Fibroblast of villous mesenchyme (primary cell): ENCODE measurements around the gene LRRTM4. TPM values are rescaled to one million over a fixed set of nuclear protein-coding genes. Genes with fewer than 3 reads are reported as not detected.

Experiments used
- DNase-seq: peaks from one replicate; pipeline ENCODE4 v3.0.0-alpha.2; 2010; ENCODE audit warnings: low read depth
- H3K4me3 ChIP-seq: 2 replicates; pipeline ENCODE4 v1.5.1; 2011; ENCODE audit warnings: low read depth, mild to moderate bottlenecking, low read length
- total RNA-seq: library from RNA; depleted of rRNA; stranded (reverse); fragments of >200 nt; gene quantifications from 2 replicates; pipeline ENCODE4 v1.2.3, GENCODE V29; 2012
- TF ChIP-seq, protein P1 (sequence below): IDR thresholded peaks from 2 replicates; pipeline ENCODE4 v1.5.1; 2012; ENCODE audit warnings: low read depth, mild to moderate bottlenecking, low read length; ENCODE audit not compliant: insufficient read depth

LRRTM4 gene
- total RNA-seq, 1 donor: not detected

DNA sequence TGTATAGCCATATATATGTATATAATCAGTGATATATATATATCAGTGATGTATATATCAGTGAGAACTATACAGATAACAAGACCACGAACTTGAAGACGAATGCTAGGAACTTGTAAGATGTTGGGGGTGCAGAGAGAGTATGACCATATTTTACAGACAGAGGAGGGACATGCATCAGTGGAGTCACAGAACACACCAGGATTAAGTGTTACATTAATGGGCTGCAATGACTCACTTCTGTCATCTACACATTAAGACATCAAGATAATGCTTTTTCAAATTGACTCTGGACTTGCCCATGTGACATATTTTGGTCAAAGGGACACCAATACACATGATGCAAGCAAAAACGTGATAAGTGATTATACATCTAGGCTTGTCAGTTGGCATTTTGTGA, 501.0 kb downstream of the LRRTM4 start:
- no peak overlapping the region for H3K4me3 ChIP-seq
- no peak for DNase-seq
- TF ChIP-seq, protein P1, sequence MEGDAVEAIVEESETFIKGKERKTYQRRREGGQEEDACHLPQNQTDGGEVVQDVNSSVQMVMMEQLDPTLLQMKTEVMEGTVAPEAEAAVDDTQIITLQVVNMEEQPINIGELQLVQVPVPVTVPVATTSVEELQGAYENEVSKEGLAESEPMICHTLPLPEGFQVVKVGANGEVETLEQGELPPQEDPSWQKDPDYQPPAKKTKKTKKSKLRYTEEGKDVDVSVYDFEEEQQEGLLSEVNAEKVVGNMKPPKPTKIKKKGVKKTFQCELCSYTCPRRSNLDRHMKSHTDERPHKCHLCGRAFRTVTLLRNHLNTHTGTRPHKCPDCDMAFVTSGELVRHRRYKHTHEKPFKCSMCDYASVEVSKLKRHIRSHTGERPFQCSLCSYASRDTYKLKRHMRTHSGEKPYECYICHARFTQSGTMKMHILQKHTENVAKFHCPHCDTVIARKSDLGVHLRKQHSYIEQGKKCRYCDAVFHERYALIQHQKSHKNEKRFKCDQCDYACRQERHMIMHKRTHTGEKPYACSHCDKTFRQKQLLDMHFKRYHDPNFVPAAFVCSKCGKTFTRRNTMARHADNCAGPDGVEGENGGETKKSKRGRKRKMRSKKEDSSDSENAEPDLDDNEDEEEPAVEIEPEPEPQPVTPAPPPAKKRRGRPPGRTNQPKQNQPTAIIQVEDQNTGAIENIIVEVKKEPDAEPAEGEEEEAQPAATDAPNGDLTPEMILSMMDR: no peak

DNA sequence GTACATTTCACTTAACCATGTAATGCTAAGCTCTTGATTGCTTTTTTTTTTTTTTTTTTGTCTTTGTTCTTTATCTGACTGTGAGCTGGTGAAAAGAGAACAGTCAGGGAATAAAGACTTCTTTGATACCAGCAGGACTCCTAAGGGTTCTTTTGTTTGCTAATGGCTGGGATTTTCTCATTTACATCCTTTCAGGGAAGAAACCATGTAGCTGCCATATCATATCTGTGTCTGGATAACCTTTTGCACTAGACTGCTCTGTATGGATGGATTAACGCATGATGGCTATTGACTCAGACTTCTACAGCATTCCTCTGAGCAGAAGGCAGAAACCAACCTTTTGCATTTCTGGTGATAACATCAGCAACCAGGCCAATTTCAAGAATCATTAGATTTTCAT, 504.0 kb downstream of the LRRTM4 start:
- no peak for DNase-seq
- TF ChIP-seq, protein P1: no peak
- no peak overlapping the region for H3K4me3 ChIP-seq

DNA sequence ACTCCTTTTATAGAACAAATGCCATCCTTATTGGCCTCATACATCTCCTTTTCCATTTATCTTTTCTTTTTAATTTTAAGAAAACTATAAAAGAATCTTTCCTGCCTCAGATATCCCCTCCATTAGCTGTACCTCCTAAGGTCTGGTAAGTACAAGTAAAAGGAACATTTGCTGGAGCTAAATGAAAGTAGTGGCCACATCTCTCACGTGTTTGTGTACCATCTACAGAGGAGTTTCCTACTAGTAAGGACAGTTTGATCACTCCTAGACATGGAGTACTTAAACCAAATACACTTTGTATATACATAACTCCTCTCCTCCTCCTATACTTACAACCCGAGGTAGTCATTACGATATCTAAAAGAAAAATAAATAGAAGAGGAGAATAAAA, 504.8 kb downstream of the LRRTM4 start:
- H3K4me3 ChIP-seq: no peak overlapping the region
- DNase-seq: no peak
- TF ChIP-seq, protein P1: no peak

DNA sequence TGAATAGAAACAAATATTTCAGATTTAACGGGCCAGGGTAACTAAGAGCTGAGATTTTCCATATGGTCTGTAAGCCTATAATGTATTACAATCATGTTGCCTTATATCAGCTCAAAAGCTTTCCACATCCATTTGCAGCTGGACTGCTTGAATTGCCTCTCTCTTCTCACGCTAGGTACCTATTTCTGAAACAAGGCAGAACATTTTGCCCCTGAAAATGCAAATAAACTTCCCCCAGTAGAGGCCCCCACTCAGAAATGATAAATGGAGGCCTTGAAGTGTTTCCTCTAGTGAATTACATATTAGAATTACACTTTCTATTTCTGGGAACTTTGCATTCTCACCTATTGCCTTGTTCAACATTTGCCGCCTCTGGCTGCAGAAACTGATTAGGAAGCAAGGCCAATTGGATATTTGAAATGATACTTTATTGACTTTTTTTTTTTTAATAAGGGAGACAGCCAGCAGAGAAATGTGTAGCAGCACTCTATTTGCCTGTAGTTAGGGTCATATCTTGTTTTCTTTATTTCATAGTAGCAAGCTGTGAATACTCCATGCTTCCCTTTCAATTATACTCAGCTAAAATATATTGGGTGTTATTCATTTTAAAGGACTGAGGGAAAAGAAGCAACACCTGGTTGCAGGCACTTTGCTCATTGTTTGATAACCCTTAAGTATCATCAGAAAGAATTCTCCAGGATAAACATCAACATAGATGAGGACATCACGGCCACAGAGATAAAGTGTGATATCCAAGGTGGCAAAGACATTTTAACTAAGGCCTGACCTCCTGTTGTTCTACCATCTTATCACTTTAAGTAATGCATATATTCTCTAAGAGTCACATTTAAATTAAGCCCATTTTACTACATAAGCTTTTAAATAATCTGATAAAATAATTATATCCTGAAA, 505.5 kb downstream of the LRRTM4 start:
- TF ChIP-seq, protein P1: no peak
- no peak for DNase-seq

DNA sequence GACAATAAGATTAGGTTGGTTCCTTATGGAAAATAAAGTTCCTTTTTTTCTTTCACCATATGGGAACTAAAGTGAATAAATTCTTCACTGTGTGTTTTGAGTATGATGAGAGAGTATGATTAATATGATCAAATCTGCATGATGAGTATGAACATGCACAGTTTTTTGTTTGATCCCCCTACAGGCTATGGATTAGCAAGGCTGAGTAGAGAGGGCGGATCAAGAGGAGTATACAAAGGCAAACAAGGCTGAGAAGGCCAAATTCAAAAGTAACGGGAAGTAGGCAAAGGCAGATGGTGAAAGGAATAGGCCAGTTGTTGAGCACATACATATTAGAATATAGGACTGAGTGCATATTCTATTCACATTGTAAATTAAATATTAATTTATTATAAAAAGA, 508.2 kb downstream of the LRRTM4 start:
- TF ChIP-seq, protein P1: no peak
- H3K4me3 ChIP-seq: no peak overlapping the region
- DNase-seq: no peak

More for the DNA sequence above, 505.5 kb downstream of the LRRTM4 start:
- no peak overlapping the region for H3K4me3 ChIP-seq

DNA sequence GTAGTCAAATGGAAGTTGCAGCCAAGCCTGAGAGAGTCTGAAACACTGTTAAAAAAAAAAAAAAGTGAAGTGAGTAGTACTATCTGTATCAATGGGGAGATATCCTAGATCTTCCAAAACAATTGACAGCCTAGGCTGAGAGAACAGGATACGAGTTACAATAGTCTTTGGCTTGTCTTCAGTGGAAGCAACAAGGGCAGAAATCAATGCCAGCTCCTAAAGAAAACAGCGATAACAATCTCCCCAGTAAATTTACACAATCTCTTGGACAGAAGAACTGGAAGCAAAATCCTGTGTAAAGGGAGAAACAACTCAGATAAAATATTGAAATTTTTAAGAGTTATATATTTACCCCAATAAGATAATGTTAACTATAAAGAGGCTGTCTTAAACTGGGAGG, 508.7 kb downstream of the LRRTM4 start:
- H3K4me3 ChIP-seq: no peak overlapping the region
- TF ChIP-seq, protein P1: no peak
- DNase-seq: no peak

DNA sequence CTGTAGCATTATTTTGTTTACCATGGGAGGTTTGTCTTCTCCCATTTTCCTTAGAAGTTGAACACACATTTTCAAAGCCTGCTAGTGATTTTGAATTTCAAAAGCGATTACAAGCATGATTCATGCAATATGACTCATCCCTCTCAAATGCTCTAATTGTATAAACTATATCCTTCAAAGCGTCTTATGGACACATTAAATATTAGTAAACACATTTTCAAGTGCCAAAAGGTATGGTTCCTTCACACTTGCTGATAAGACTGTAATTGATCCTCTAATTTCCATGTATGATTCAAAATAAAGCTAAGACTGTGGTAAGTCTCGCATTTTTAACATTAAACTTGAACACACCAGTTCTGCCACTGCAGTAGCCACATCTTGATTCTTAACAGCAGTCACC, 512.9 kb downstream of the LRRTM4 start:
- TF ChIP-seq, protein P1: no peak
- H3K4me3 ChIP-seq: no peak overlapping the region
- DNase-seq: peak; percentile 33
